Keratinocyte (primary cell): ENCODE measurements around the gene ATP11B. TPM values are rescaled to one million over a fixed set of nuclear protein-coding genes. Genes with fewer than 3 reads are reported as not detected.

Source experiments
- DNase-seq: peaks from one replicate; pipeline ENCODE4 v3.0.0-alpha.2; 2011; ENCODE audit warnings: low read depth, missing footprints, low spot score
- FAIRE-seq: peaks from 2 replicates; lab custom pipeline; 2011; peaks lifted over from hg19 to GRCh38; lab: Jason Lieb, UNC
- H2AFZ ChIP-seq: 2 replicates; pipeline ENCODE4 v1.6.0; 2012; ENCODE audit warnings: low read length, control low read depth, inconsistent platforms; ENCODE audit not compliant: control insufficient read depth
- H3K27ac ChIP-seq: 2 replicates; pipeline ENCODE4 v1.5.1; 2011; ENCODE audit warnings: low read length; ENCODE audit not compliant: control insufficient read depth, insufficient read depth
- H3K27me3 ChIP-seq: 3 replicates; pipeline ENCODE4 v1.6.0; 2011; ENCODE audit warnings: low read length; ENCODE audit not compliant: control insufficient read depth, insufficient read depth; ENCODE audit errors: extremely low read depth
- H3K36me3 ChIP-seq, 2 experiments: 2 replicates in 1 of 2; 3 replicates in 1 of 2; pipeline ENCODE4 v1.5.1; 2011; ENCODE audit warnings: low read length in 2 of 2, mild to moderate bottlenecking in 1 of 2; ENCODE audit not compliant: control insufficient read depth in 2 of 2, insufficient read depth in 2 of 2; ENCODE audit errors: extremely low read depth in 1 of 2
- H3K4me1 ChIP-seq: 3 replicates; pipeline ENCODE4 v1.5.1; 2011; ENCODE audit warnings: low read length; ENCODE audit not compliant: control insufficient read depth, insufficient read depth; ENCODE audit errors: extremely low read depth
- H3K4me2 ChIP-seq: 3 replicates; pipeline ENCODE4 v1.6.0; 2011; ENCODE audit warnings: low read depth, low read length; ENCODE audit not compliant: control insufficient read depth, insufficient read depth; ENCODE audit errors: extremely low read depth
- H3K4me3 ChIP-seq, 3 experiments: fragments of 200-600 bp in 1 of 3; sonication (generic) in 1 of 3; 2 replicates in 2 of 3; 3 replicates in 1 of 3; pipeline ENCODE4 v1.5.1; 2011 to 2016; ENCODE audit warnings: low read length in 3 of 3, mild to moderate bottlenecking in 3 of 3, control low read depth in 2 of 3, inconsistent platforms in 1 of 3, low read depth in 1 of 3, mixed read lengths in 1 of 3, mixed run types in 1 of 3, moderate library complexity in 1 of 3; ENCODE audit not compliant: control insufficient read depth in 2 of 3, insufficient read depth in 2 of 3; ENCODE audit errors: extremely low read depth in 1 of 3
- H3K79me2 ChIP-seq: 2 replicates; pipeline ENCODE4 v1.6.0; 2012; ENCODE audit warnings: low read length; ENCODE audit not compliant: control insufficient read depth, insufficient read depth
- H3K9ac ChIP-seq: 3 replicates; pipeline ENCODE4 v1.6.0; 2011; ENCODE audit warnings: low read length; ENCODE audit not compliant: control insufficient read depth, insufficient read depth; ENCODE audit errors: extremely low read depth
- H3K9me1 ChIP-seq: 3 replicates; pipeline ENCODE4 v1.6.0; 2011; ENCODE audit warnings: low read length; ENCODE audit not compliant: control insufficient read depth, insufficient read depth; ENCODE audit errors: extremely low read depth
- H3K9me3 ChIP-seq: 2 replicates; pipeline ENCODE4 v1.5.1; 2012; ENCODE audit warnings: low read depth, low read length; ENCODE audit not compliant: control insufficient read depth
- H4K20me1 ChIP-seq: 3 replicates; pipeline ENCODE4 v1.6.0; 2011; ENCODE audit warnings: low read length; ENCODE audit not compliant: control insufficient read depth, insufficient read depth; ENCODE audit errors: extremely low read depth
- EZH2 ChIP-seq: IDR thresholded peaks from one replicate; pipeline ENCODE4 v1.6.1; 2012; ENCODE audit warnings: inconsistent platforms, mild to moderate bottlenecking, low read length, moderate library complexity
- dilution Hi-C: fragments of 300-500 bp; cut with MboI; formaldehyde crosslinking; loops from one replicate; pipeline ENCODE4 v1.7.0; 2020; ENCODE audit warnings: low sequenced_read_pairs; ENCODE audit not compliant: extremely low pct_ligation_motif_present
- polyA plus RNA-seq, 5 experiments: library from polyadenylated mRNA; depleted of rRNA in 3 of 5; stranded (reverse) in 3 of 5; stranded (forward) in 1 of 5; unstranded in 1 of 5; fragments of >200 nt; gene quantifications; 1 replicate in 1 of 5; 2 replicates in 3 of 5; 3 replicates in 1 of 5; pipeline versions ENCODE4 v1.2.1 to v1.2.3, GENCODE V29; 2011 to 2012; ENCODE audit warnings: missing spikeins in 2 of 5, low read depth in 1 of 5, low replicate concordance in 1 of 5
- TF ChIP-seq, protein P1 (sequence below), 3 experiments: IDR thresholded peaks in 1 of 3; conservative IDR thresholded peaks in 1 of 3; optimal IDR thresholded peaks in 1 of 3; 2 replicates in 2 of 3; 3 replicates in 1 of 3; pipeline versions ENCODE3 to v1.5.1; 2011; ENCODE audit warnings: low read length in 3 of 3, mild to moderate bottlenecking in 3 of 3, moderate library complexity in 2 of 3, control low read depth in 1 of 3, inconsistent platforms in 1 of 3; ENCODE audit not compliant: insufficient read depth in 2 of 3; ENCODE audit errors: extremely low read depth in 1 of 3

Gene ATP11B
- polyA plus RNA-seq, 1 donor (not counting 4 experiments of a cell fraction or from before 2014, with no cell fraction given), result 28.9 TPM

DNA sequence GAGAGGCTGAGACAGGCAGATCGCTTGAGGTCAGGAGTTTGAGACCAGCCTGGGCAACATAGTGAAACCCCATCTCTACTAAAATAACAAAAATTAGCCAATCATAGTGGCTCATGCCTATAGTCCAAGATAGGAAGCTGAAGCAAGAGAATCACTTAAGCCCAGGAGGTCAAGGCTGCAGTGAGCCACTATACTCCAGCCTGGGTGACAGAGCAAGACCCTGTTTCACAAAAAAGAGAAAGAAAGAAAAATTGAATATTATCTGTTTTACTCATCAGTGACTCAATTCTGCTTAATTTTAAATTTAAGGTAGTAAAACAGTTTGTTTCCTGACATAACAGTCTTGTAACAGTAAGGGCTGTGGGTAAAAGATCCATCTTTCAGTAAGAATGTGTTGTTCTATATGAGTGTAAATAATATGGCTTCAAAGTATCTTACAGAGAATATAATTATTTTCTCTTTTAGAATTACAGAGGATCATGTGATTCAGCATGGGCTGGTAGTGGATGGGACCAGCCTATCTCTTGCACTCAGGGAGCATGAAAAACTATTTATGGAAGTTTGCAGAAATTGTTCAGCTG lies 85.8 kb downstream of the ATP11B start:
- Histone ChIP-seq H3K9ac (no peak overlapping the region), H4K20me1 (no peaks in the 10 kb centered on the region), H3K4me3 (no peak overlapping the region), H3K9me1 (no peaks in the 10 kb centered on the region), H2AFZ (no peak overlapping the region), H3K4me2 (no peak overlapping the region), H3K27me3 (no peaks in the 10 kb centered on the region), H3K79me2 (no peaks in the 10 kb centered on the region), H3K27ac (no peak overlapping the region), H3K4me1 (no peaks in the 10 kb centered on the region), H3K9me3 (no peaks in the 10 kb centered on the region), H3K36me3 (peaks cover 5 to 6% of the 10 kb centered on the region in 2 experiments)
- TF ChIP-seq, protein P1, sequence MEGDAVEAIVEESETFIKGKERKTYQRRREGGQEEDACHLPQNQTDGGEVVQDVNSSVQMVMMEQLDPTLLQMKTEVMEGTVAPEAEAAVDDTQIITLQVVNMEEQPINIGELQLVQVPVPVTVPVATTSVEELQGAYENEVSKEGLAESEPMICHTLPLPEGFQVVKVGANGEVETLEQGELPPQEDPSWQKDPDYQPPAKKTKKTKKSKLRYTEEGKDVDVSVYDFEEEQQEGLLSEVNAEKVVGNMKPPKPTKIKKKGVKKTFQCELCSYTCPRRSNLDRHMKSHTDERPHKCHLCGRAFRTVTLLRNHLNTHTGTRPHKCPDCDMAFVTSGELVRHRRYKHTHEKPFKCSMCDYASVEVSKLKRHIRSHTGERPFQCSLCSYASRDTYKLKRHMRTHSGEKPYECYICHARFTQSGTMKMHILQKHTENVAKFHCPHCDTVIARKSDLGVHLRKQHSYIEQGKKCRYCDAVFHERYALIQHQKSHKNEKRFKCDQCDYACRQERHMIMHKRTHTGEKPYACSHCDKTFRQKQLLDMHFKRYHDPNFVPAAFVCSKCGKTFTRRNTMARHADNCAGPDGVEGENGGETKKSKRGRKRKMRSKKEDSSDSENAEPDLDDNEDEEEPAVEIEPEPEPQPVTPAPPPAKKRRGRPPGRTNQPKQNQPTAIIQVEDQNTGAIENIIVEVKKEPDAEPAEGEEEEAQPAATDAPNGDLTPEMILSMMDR (optimal IDR thresholded peaks at IDR 0.05 in 1 of 3, IDR thresholded peaks at IDR 0.05 in 1 of 3, conservative IDR thresholded peaks at IDR 0.05 in 1 of 3; ENCODE audit: extremely low read depth in 1 of 3, insufficient read depth in 2 of 3, low read length in 3 of 3), result no peak
- TF ChIP-seq EZH2, result no peak
- FAIRE-seq, result no peak
- dilution Hi-C loops, result no loop called here
- no peak for DNase-seq

DNA sequence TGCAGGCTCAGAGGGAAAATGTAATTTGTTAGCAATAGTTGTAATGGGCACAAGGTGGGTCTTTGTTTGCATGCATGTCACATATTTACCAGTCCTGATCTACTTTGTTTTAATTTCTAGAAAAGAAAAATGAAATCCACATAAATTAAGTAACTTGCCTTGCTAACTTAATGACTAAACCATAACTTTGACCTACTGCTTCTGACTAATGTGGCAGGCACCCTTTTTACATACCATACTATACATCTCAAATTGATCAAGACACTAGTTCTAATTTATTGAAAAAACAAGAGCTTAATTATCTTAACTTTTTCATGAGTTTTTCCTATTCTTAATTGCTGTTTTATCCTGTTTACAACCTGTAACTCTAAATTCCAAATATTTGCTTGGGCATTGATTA lies 93.2 kb downstream of the ATP11B start:
- Histone ChIP-seq H3K36me3 (peaks cover 0 to 3% of the 10 kb centered on the region in 2 experiments), H3K27ac (no peak overlapping the region), H3K79me2 (no peaks in the 10 kb centered on the region), H4K20me1 (no peaks in the 10 kb centered on the region), H3K27me3 (no peaks in the 10 kb centered on the region), H3K9ac (no peak overlapping the region), H2AFZ (no peak overlapping the region), H3K4me3 (no peak overlapping the region), H3K4me1 (no peaks in the 10 kb centered on the region), H3K9me1 (no peaks in the 10 kb centered on the region), H3K4me2 (no peak overlapping the region), H3K9me3 (no peaks in the 10 kb centered on the region)
- DNase-seq (no peak), FAIRE-seq (no peak)
- TF ChIP-seq EZH2, result no peak
- TF ChIP-seq, protein P1 (optimal IDR thresholded peaks at IDR 0.05 in 1 of 3, IDR thresholded peaks at IDR 0.05 in 1 of 3, conservative IDR thresholded peaks at IDR 0.05 in 1 of 3; ENCODE audit: extremely low read depth in 1 of 3, insufficient read depth in 2 of 3, low read length in 3 of 3), result no peak
- dilution Hi-C loops, result no loop called here
